ENCODE measurements around the gene SMAD2. TPM values are rescaled to one million over a fixed set of nuclear protein-coding genes. Genes with fewer than 3 reads are reported as not detected.

Gene SMAD2
- total RNA-seq, 2 experiments from 2014 or later, result 40.4 to 81.1 TPM

DNA sequence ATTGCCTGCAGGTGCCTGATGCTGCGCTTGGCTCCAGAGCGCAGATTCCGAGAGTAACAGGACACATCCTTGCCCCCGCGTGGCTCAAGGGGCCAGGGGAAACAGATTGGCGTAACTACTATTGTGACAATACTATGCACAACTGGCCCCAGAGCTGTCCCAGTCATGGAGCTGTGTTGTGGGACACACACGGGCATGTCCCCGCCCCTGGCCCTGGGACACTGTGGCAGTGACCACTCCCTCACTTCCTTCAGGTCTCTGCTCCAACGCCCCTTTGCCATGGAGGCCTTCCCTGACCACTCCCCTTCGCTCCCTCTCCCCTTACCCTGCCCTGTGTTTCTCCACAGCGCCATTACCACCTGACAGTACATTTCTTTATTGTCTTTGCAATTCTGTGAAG lies 132.1 kb downstream of the SMAD2 start:
- no peaks in the 10 kb centered on the region for H3K4me1 ChIP-seq (ENCODE audit: insufficient read depth, low read length, poor library complexity, severe bottlenecking)
- no peak overlapping the region for H3K4me3 ChIP-seq (ENCODE audit: low read depth, low read length, poor library complexity, severe bottlenecking)
- CTCF ChIA-PET (ENCODE audit: unreplicated experiment), result no interaction called here
- TF ChIP-seq, protein P1, sequence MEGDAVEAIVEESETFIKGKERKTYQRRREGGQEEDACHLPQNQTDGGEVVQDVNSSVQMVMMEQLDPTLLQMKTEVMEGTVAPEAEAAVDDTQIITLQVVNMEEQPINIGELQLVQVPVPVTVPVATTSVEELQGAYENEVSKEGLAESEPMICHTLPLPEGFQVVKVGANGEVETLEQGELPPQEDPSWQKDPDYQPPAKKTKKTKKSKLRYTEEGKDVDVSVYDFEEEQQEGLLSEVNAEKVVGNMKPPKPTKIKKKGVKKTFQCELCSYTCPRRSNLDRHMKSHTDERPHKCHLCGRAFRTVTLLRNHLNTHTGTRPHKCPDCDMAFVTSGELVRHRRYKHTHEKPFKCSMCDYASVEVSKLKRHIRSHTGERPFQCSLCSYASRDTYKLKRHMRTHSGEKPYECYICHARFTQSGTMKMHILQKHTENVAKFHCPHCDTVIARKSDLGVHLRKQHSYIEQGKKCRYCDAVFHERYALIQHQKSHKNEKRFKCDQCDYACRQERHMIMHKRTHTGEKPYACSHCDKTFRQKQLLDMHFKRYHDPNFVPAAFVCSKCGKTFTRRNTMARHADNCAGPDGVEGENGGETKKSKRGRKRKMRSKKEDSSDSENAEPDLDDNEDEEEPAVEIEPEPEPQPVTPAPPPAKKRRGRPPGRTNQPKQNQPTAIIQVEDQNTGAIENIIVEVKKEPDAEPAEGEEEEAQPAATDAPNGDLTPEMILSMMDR (conservative IDR thresholded peaks at IDR 0.05; ENCODE audit: low read length), result no peak
- TF ChIP-seq EZH2phosphoT487 (IDR thresholded peaks at IDR 0.05; ENCODE audit: borderline replicate concordance, low read depth, low read length), result no peak
- H3K4me2 ChIP-seq (ENCODE audit: low read length), result no peak overlapping the region
- no peaks in the 10 kb centered on the region for H3K36me3 ChIP-seq (ENCODE audit: insufficient read depth, low read length)
- H3K9me3 ChIP-seq (ENCODE audit: low read length), result no peaks in the 10 kb centered on the region
- no peak overlapping the region for H3K27ac ChIP-seq (ENCODE audit: low read depth, low read length, poor library complexity, severe bottlenecking)
- H2AFZ ChIP-seq (ENCODE audit: low read length), result no peak overlapping the region
- POLR2A ChIA-PET, result no interaction called here
- no peak for DNase-seq (ENCODE audit: low spot score)
- H3K79me2 ChIP-seq (ENCODE audit: insufficient read depth, low read depth, low read length), result no peaks in the 10 kb centered on the region
- intact Hi-C loops (cut with micrococcal nuclease; ENCODE audit: unreplicated experiment), result no loop called here
- no TSS peak for BruUV-seq (replicated peaks)
- no peaks in the 10 kb centered on the region for H3K9me2 ChIP-seq (ENCODE audit: insufficient read depth, low read length)
- H4K20me1 ChIP-seq (ENCODE audit: insufficient read depth, low read length), result no peaks in the 10 kb centered on the region

DNA sequence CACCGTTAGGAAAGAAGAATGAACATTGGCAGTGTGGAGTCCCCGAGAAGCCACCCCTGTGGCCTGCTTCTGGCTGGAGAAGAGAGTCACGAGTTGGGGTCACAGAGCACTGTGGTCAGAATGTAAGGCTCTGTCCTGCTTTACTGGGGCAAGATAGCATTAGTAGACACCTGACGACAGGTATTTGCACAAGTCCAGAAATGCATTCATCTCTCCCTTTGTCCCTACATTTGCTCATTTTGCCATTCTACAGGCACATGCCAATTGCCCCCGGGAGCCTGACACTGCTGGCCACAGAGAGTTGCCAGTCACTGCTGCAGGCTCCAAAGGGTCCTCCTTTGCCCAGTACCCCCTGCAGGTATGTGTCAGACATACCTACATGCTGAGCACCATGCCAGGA lies 133.3 kb downstream of the SMAD2 start:
- DNase-seq (ENCODE audit: low spot score), result no peak
- no peaks in the 10 kb centered on the region for H3K4me1 ChIP-seq (ENCODE audit: insufficient read depth, low read length, poor library complexity, severe bottlenecking)
- ChIA-PET POLR2A (no interaction called here), CTCF (ENCODE audit: unreplicated experiment) (no interaction called here)
- H3K27ac ChIP-seq (ENCODE audit: low read depth, low read length, poor library complexity, severe bottlenecking), result no peak overlapping the region
- BruUV-seq (replicated peaks), result no TSS peak
- H3K9me2 ChIP-seq (ENCODE audit: insufficient read depth, low read length), result no peaks in the 10 kb centered on the region
- intact Hi-C loops (cut with micrococcal nuclease; ENCODE audit: unreplicated experiment), result no loop called here
- no peak overlapping the region for H2AFZ ChIP-seq (ENCODE audit: low read length)
- no peaks in the 10 kb centered on the region for H3K79me2 ChIP-seq (ENCODE audit: insufficient read depth, low read depth, low read length)
- H3K36me3 ChIP-seq (ENCODE audit: insufficient read depth, low read length), result no peaks in the 10 kb centered on the region
- H3K9me3 ChIP-seq (ENCODE audit: low read length), result no peaks in the 10 kb centered on the region
- no peak overlapping the region for H3K4me3 ChIP-seq (ENCODE audit: low read depth, low read length, poor library complexity, severe bottlenecking)
- H3K4me2 ChIP-seq (ENCODE audit: low read length), result no peak overlapping the region
- no peaks in the 10 kb centered on the region for H4K20me1 ChIP-seq (ENCODE audit: insufficient read depth, low read length)
- TF ChIP-seq EZH2phosphoT487 (IDR thresholded peaks at IDR 0.05; ENCODE audit: borderline replicate concordance, low read depth, low read length), result no peak
- TF ChIP-seq, protein P1 (conservative IDR thresholded peaks at IDR 0.05; ENCODE audit: low read length), result no peak

DNA sequence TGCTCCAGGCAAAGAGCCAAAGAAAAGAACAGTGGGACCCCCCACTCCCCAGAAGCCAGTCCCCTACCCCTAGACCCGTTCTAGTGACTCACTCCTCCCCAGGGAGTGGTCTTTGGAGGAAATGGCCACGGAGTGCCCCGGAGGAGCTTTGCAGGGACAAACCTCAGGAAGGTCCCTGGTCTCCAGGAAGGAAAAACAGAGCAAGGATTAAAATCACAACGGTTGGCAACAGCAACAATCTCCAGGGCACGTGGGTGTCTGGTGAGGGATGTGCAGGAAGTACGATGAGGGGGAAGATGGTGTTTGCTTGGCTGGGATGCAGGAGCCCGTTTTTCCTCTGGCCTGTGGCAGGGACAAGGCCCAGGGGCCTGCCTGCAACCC lies 135.0 kb downstream of the SMAD2 start:
- H3K4me3 ChIP-seq (ENCODE audit: low read depth, low read length, poor library complexity, severe bottlenecking), result no peak overlapping the region
- H3K36me3 ChIP-seq (ENCODE audit: insufficient read depth, low read length), result no peaks in the 10 kb centered on the region
- CTCF ChIA-PET (ENCODE audit: unreplicated experiment), result no interaction called here
- TF ChIP-seq EZH2phosphoT487 (IDR thresholded peaks at IDR 0.05; ENCODE audit: borderline replicate concordance, low read depth, low read length), result no peak
- TF ChIP-seq, protein P1 (conservative IDR thresholded peaks at IDR 0.05; ENCODE audit: low read length), result no peak
- no peaks in the 10 kb centered on the region for H3K9me2 ChIP-seq (ENCODE audit: insufficient read depth, low read length)
- no peak overlapping the region for H3K4me2 ChIP-seq (ENCODE audit: low read length)
- no TSS peak for BruUV-seq (replicated peaks)
- no peaks in the 10 kb centered on the region for H3K4me1 ChIP-seq (ENCODE audit: insufficient read depth, low read length, poor library complexity, severe bottlenecking)
- H3K27ac ChIP-seq (ENCODE audit: low read depth, low read length, poor library complexity, severe bottlenecking), result no peak overlapping the region
- H3K9me3 ChIP-seq (ENCODE audit: low read length), result no peaks in the 10 kb centered on the region
- no peak overlapping the region for H2AFZ ChIP-seq (ENCODE audit: low read length)
- POLR2A ChIA-PET, result no interaction called here
- no peaks in the 10 kb centered on the region for H4K20me1 ChIP-seq (ENCODE audit: insufficient read depth, low read length)
- no peak for DNase-seq (ENCODE audit: low spot score)
- intact Hi-C loops (cut with micrococcal nuclease; ENCODE audit: unreplicated experiment), result no loop called here
- no peaks in the 10 kb centered on the region for H3K79me2 ChIP-seq (ENCODE audit: insufficient read depth, low read depth, low read length)
